GM18511 (cell line): Measurements from ENCODE around the gene C6orf89.

Experiments used
- ATAC-seq: cut with Tn5 transposase; IDR thresholded peaks from one replicate; pipeline ENCODE4 v1.9.1; 2021; ENCODE audit warnings: mild to moderate bottlenecking, moderate library complexity; ENCODE audit not compliant: unreplicated experiment

Gene C6orf89

GRCh38 chr6:36852481-36853147 lies 33.1 kb upstream of the C6orf89 start:
- ATAC-seq: no peak

GRCh38 chr6:36853325-36853724 lies 32.4 kb upstream of the C6orf89 start:
- ATAC-seq: no peak

DNA sequence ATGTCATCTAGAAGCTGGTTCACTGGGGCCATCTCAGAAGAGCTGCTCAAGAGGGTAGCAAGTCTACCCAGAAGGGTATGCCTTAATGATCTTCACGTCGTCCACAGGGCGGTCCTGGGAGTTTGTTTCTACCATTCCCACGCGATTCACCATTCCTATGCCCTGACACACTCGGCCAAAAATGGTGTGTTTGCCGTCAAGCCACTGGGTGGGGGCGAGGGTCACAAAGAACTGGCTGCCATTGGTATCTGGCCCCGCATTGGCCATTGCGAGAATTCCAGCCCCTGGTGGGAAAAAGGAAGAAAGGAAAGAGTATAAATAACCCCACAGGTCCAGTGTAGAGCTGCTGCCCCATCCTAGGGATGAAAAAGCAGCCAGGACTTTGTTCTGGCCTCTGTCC lies 30.0 kb upstream of the C6orf89 start:
- no peak for ATAC-seq

DNA sequence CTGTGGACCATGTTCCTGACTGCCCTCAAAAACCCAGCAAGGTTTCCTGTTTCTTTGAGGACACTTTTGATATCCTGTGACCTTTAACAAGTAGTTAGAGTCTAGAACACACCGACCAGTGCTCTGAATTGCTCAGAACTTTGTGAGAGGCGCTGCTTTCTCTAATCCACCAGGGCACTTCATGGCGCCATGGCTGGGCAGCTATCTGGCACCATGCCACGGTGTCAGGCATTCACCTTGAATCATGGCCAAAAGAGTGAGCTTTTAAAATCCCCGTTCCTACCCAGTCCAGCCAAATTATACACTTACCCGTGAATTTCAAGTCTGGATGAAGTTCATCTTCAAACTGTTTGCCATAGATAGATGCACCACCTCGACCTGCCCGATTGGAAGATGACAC lies 29.5 kb upstream of the C6orf89 start:
- ATAC-seq: no peak

DNA sequence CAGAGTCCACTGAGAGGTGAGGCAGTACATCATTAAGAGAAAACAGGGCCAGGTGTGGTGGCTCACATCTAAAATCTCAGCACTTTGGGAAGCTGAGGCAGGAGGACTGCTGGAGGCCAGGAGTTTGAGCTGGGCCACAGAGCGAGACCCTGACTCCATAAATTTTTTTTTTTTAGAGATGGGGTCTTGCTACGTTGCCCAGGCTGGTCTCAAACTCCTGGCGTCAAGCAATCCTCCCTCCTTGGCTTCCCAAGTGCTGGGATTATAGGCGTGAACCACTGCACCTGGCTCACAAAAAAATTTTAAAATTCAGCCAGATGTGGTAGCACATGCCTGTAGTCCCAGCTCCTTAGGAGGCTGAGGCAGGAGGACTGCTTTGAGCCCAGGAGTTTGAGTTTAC lies 28.4 kb upstream of the C6orf89 start:
- no peak for ATAC-seq

- ATAC-seq: no peak
Observed at GRCh38 chr6:36858407-36858981, 27.3 kb upstream of the C6orf89 start.

GRCh38 chr6:36860126-36860525 lies 25.6 kb upstream of the C6orf89 start:
- no peak for ATAC-seq

DNA sequence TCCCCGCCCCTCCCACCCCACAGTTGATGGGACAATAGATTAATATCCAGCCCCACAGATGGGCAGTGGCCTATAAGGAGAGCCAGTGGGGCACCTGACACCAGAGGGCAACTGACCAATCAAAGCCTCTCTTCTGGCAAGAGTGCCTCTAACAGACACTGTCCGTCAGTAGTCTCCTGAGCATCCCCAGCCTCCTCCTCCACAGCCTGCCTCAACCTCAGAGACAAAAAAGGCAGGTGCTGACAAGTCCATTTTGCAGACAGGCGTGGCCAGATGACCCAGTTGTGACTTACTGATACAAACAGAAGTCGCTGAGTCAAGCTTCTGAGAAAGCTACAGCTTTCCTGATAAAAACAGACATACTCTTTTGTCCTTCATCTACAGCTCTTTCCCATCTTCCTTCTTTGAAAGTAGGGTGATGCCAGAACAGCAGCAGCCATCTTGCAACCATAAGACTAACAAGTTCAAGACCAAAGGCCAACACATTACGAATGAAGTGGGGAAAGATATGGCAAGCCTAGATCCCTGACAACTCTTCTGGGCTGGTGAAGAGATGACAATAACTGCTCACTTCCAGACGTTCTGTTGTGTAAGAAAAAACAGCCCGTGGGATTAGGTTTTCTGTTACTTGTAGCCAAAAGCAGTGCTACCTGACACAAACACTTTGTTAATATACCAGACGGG lies 23.4 kb upstream of the C6orf89 start:
- ATAC-seq: no peak

GRCh38 chr6:36862848-36863382 lies 22.8 kb upstream of the C6orf89 start:
- ATAC-seq: no peak

DNA sequence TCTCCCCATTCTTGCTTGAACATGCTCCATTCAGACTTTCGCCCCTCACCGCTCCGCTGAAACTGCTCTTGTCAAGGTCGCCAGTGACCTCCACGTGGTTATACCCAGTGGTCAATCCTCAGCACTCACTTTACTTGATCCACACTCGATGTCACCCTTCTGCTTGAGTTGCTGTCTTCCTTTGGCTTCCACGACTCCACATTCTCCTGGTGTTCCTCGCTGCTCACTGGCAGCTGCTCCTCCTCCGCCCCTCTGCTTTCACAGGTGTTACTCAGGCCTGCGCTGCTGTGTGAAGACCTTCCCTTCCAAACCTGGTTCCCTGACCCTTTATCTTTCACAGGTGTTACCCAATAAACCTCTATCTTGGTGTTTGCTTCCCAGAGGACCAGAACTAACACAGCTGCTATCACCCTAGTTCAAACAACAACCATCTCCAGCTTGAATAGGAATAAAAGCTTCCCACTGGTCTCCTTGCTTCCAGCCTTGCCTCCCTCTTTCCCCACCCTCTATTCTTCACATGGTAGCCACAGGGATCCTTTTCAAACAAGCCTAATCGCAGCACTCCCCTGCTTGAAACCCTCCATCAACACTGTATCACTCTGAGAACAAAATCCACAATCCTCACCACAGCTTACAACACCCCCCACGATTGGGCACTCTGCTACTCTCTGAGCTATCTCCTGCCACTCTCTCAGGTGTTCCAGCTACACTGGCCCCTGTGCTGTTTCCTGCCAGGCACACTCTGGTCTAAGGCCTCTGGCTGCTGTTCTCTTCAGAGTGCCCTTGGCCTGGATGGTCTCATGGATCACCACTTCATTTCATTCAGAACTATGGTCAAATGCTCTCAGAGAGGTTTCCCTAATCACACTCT lies 21.8 kb upstream of the C6orf89 start:
- no peak for ATAC-seq

- ATAC-seq: no peak
Observed at GRCh38 chr6:36865835-36866234, 19.9 kb upstream of the C6orf89 start.

DNA sequence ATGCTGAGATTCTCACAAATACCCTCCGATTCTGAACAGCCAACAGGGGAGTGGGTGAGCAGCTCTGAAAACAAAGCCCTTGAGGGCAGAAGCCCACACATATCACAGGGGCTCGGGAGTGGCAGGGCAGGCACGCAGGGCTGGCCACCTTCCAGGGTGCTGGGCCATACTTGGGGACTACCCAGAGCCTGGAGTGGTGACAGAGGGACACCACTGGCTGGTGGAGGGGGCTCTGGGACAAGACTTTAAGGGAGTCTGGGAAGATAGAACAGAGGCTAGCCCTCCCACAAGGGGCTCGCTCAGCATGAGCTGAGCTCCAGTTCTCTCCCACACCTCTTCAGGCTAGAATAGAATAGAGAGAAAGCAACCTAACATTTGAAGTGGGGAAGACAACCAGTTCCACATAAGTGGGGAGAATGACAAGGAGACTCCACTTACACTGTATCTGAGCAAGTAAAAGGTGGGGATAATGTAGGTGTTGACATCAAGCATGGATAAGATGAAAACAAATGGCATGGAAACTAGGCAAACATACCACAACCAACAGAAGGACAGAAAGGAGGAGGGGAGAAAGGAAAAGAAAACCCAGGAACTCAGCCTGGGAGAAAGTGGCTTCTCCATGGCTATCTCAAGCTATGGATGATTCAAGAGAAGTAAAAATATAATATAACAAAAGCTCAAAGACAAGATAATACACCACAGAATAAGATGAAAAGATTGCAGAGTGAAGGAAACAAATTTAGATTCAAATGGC lies 18.1 kb upstream of the C6orf89 start:
- no peak for ATAC-seq

GRCh38 chr6:36871686-36872085 lies 14.1 kb upstream of the C6orf89 start:
- no peak for ATAC-seq

GRCh38 chr6:36873115-36873514 lies 12.6 kb upstream of the C6orf89 start:
- ATAC-seq: no peak

GRCh38 chr6:36873612-36874442 lies 11.9 kb upstream of the C6orf89 start:
- ATAC-seq: no peak

DNA sequence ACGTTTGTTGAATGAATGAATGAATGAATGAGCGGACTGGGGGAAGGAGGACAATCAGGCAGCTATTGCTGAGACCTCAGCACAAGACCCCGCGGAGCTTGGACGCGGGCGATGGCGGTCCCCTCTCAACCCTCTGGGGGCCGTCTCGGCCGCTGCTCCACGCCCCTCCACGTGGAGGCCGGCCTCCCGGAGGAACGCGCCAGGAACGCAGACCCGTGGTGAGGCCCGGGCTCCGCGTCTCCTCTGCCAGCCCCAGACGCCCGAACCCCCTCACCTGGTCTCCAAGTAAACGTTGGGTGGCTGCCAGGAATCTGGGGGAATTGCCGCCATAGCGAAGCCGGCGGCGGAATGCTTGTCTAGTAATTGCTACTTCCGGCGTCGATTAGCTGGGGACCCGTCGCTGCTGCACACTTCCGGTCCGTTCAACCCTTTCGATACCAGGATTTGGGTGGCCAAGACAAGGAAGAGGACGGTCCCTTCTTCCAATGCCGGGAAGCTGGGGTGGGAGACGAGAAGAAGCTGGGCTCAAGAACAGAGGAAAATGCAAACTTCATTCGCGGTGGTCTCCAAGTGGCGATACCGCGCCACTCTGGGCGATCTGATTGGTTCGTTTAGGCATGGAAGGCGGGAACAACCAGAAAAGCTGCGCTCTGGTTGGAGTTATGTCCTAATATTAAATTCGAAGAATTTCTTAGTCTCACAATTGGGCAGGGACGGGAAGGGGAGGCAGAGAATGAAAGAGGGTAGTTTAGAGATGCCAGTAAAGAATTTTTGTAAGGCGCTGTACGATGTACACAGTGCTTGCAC lies 11.1 kb upstream of the C6orf89 start, which contains the start of gene PPIL1:
PPIL1 (minus strand) TSS at position 361 of the 807 bp plus-strand sequence; CDS start at position 330, 31 bp downstream.
- peak; percentile 85 for ATAC-seq

DNA sequence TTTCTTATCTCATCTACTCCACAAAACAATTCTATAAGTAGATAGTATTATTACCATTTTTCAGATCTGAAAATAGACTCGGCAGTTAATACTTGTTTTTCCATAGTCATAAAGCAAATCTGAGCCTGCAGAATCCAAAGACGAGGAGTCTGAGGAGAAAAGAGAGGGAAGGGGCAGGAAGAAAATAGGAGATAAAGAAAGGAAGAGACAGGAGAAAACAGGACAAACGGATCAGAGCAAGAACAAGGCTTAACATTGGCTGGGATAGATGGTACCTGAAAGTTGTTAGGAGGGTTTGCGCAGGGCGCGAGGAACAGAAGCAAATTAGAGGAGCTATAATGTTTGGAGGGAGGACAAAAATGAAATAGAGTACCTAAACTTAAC lies 10.5 kb upstream of the C6orf89 start:
- no peak for ATAC-seq

DNA sequence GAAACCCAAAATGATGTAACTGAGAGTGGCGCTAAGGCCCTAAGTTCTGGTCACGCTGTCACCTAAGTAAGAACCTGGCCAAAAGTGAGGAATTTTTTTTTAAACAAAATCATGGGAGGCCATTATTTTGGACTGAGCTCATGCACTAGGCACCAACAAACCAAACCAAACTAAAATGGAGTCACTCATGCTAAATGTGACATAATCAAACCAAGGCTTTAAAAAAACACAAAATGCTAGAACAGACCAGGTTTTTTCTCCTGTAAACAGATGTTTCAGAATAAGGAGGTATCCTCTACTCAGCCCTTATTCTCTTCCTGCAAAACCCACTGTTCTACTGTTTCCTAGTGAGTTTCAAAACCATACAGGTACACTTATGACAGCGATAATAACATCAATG lies 1.1 kb upstream of the C6orf89 start:
- ATAC-seq: no peak
